OCI-LY7 (cell line): ENCODE data around the gene SIGMAR1.

ENCODE experiments used
- EZH2phosphoT487 ChIP-seq: fragments of 200-600 bp; sonication (generic); IDR thresholded peaks from 2 replicates; pipeline ENCODE4 v1.6.1; 2018; ENCODE audit warnings: low read depth, borderline replicate concordance, mild to moderate bottlenecking, mixed run types, antibody characterized with exemption, low read length, moderate library complexity, mixed read lengths
- TF ChIP-seq, protein P1 (sequence below): fragments of 200-600 bp; sonication (generic); conservative IDR thresholded peaks from 2 replicates; pipeline ENCODE4 v1.5.1; 2014; ENCODE audit warnings: mild to moderate bottlenecking, antibody characterized with exemption, low read length, moderate library complexity, mixed read lengths

DNA sequence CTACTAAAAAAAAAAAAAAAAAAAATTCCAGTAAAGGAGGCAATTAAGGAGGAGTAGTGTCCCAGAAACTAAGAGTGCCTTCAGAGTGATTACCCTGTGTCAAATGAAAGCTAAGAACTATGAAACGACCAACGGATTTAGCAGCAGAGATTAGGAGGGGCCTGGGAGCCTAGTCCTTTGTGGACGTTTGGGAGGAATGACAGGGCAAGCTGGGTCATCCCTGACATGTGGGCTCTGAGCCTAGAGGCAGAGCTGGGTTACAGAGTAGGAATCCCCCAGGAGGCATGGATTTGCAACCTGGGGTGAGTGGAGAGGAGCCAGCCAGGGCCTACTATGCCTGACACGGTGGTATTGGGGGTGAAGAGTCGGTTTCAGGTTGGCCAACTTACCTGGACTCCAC is 4.4 kb downstream of the SIGMAR1 start:
- TF ChIP-seq, protein P1, sequence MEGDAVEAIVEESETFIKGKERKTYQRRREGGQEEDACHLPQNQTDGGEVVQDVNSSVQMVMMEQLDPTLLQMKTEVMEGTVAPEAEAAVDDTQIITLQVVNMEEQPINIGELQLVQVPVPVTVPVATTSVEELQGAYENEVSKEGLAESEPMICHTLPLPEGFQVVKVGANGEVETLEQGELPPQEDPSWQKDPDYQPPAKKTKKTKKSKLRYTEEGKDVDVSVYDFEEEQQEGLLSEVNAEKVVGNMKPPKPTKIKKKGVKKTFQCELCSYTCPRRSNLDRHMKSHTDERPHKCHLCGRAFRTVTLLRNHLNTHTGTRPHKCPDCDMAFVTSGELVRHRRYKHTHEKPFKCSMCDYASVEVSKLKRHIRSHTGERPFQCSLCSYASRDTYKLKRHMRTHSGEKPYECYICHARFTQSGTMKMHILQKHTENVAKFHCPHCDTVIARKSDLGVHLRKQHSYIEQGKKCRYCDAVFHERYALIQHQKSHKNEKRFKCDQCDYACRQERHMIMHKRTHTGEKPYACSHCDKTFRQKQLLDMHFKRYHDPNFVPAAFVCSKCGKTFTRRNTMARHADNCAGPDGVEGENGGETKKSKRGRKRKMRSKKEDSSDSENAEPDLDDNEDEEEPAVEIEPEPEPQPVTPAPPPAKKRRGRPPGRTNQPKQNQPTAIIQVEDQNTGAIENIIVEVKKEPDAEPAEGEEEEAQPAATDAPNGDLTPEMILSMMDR, result no peak
- no peak for TF ChIP-seq EZH2phosphoT487
